ENCODE measurements around the gene DGCR6L.
"Not testable (repeated sequence)": the region's sequence is repeated elsewhere in the genome, so short reads cannot be mapped to it uniquely, and the experiment has no call there.

- not testable (repeated sequence) for TF ChIP-seq CTCF, POLR2A (IDR thresholded peaks at IDR 0.05)
Measured at GRCh38 chr22:20318043-20318688, 1.7 kb downstream of the DGCR6L start.

All from lower leg skin (tissue), 3 donors.